SU-DHL-6 (cell line): Measurements from ENCODE around the gene GLOD5.

Source experiments
- CTCF ChIP-seq: fragments of 200-600 bp; sonication (generic); IDR thresholded peaks from one replicate; pipeline ENCODE4 v1.5.1; 2017; ENCODE audit warnings: antibody characterized with exemption, mild to moderate bottlenecking, low read length, moderate library complexity; ENCODE audit not compliant: insufficient read depth, poor library complexity, severe bottlenecking
- EZH2phosphoT487 ChIP-seq: fragments of 200-600 bp; sonication (generic), shearing (Covaris generic); conservative IDR thresholded peaks from 2 replicates; pipeline ENCODE4 v1.6.1; 2018; ENCODE audit warnings: mild to moderate bottlenecking, antibody characterized with exemption, low read length, moderate library complexity, mixed read lengths

- no peak for TF ChIP-seq CTCF
- TF ChIP-seq EZH2phosphoT487: no peak
Measured at GRCh38 chrX:48737213-48737938, 24.2 kb upstream of the GLOD5 start.
